ENCODE data around the gene CRYL1. TPM values are rescaled to one million over a fixed set of nuclear protein-coding genes. Genes with fewer than 3 reads are reported as not detected.
A peak's percentile ranks its signal among the peaks of the same experiment; 100 is the strongest.

Gene CRYL1
- total and polyA plus RNA-seq, 2 of the 13 experiments (the other 11 are each of a cell fraction or from before 2014, with no cell fraction given) = 57.2 to 115 TPM

- TF ChIP-seq, protein P1, sequence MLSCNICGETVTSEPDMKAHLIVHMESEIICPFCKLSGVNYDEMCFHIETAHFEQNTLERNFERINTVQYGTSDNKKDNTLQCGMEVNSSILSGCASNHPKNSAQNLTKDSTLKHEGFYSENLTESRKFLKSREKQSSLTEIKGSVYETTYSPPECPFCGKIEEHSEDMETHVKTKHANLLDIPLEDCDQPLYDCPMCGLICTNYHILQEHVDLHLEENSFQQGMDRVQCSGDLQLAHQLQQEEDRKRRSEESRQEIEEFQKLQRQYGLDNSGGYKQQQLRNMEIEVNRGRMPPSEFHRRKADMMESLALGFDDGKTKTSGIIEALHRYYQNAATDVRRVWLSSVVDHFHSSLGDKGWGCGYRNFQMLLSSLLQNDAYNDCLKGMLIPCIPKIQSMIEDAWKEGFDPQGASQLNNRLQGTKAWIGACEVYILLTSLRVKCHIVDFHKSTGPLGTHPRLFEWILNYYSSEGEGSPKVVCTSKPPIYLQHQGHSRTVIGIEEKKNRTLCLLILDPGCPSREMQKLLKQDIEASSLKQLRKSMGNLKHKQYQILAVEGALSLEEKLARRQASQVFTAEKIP (CRISPR knock-in tag; IDR thresholded peaks at IDR 0.05; ENCODE audit: borderline replicate concordance) = no peak
- no peak for TF ChIP-seq FUBP1 (CRISPR knock-in tag; IDR thresholded peaks at IDR 0.05; ENCODE audit: borderline replicate concordance)
- TF ChIP-seq NAIF1 (CRISPR knock-in tag; IDR thresholded peaks at IDR 0.05; ENCODE audit: borderline replicate concordance) = peak; percentile 75; the same call in 1 of the 2 replicates
- peak; percentile 49; the same call in 1 of the 2 replicates for TF ChIP-seq ZMAT3 (CRISPR knock-in tag; conservative IDR thresholded peaks at IDR 0.05)
- no peak for TF ChIP-seq ZNF562 (CRISPR knock-in tag; IDR thresholded peaks at IDR 0.05; ENCODE audit: borderline replicate concordance)
- no peak for TF ChIP-seq BCLAF1 (IDR thresholded peaks at IDR 0.05)
- no peak; the same call in 1 of the 2 replicates for TF ChIP-seq GFI1 (CRISPR knock-in tag; IDR thresholded peaks at IDR 0.05; ENCODE audit: borderline replicate concordance)
- no peak for TF ChIP-seq ZBTB1 (CRISPR knock-in tag; IDR thresholded peaks at IDR 0.05; ENCODE audit: borderline replicate concordance)
- no peak for TF ChIP-seq NPAS2 (CRISPR knock-in tag; IDR thresholded peaks at IDR 0.05; ENCODE audit: borderline replicate concordance)
- peak; percentile 94 for TF ChIP-seq ZNF543 (CRISPR knock-in tag; IDR thresholded peaks at IDR 0.05)
- TF ChIP-seq WIZ (CRISPR knock-in tag; IDR thresholded peaks at IDR 0.05) = no peak
- TF ChIP-seq, protein P2, sequence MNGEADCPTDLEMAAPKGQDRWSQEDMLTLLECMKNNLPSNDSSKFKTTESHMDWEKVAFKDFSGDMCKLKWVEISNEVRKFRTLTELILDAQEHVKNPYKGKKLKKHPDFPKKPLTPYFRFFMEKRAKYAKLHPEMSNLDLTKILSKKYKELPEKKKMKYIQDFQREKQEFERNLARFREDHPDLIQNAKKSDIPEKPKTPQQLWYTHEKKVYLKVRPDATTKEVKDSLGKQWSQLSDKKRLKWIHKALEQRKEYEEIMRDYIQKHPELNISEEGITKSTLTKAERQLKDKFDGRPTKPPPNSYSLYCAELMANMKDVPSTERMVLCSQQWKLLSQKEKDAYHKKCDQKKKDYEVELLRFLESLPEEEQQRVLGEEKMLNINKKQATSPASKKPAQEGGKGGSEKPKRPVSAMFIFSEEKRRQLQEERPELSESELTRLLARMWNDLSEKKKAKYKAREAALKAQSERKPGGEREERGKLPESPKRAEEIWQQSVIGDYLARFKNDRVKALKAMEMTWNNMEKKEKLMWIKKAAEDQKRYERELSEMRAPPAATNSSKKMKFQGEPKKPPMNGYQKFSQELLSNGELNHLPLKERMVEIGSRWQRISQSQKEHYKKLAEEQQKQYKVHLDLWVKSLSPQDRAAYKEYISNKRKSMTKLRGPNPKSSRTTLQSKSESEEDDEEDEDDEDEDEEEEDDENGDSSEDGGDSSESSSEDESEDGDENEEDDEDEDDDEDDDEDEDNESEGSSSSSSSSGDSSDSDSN (CRISPR knock-in tag; IDR thresholded peaks at IDR 0.05) = peak; percentile 97
- TF ChIP-seq PRDM10 (CRISPR knock-in tag; IDR thresholded peaks at IDR 0.05; ENCODE audit: low read depth) = 0 out of 2 replicates have a peak, but pooled peaks have one; percentile 30
- peak; percentile 53 for TF ChIP-seq THAP11 (CRISPR knock-in tag; IDR thresholded peaks at IDR 0.05)
Measured at GRCh38 chr13:20566898-20567874, 41.5 kb upstream of the CRYL1 start, which contains the start of gene IFT88 (continued).

Data from HepG2 (cell line).